GM13977 (cell line): ENCODE results near the gene UNC80.

Experiments
- DNase-seq: peaks from one replicate; pipeline ENCODE4 v3.0.0; 2012; ENCODE audit warnings: low spot score
- in situ Hi-C: fragments of 300-500 bp; cut with MboI; formaldehyde crosslinking; loops from one replicate; pipeline ENCODE4 v1.12.0; 2022; ENCODE audit warnings: low sequenced_read_pairs, low pct_unique_long_range_greater_than_20kb, mixed read lengths, inconsistent platforms; ENCODE audit not compliant: unreplicated experiment
- TF ChIP-seq, protein P1 (sequence below): IDR thresholded peaks from 2 replicates; pipeline ENCODE4 v1.5.1; 2012; ENCODE audit warnings: mild to moderate bottlenecking, control low read depth; ENCODE audit not compliant: insufficient read depth; ENCODE audit errors: extremely low read depth, missing control alignments

Gene UNC80

DNA sequence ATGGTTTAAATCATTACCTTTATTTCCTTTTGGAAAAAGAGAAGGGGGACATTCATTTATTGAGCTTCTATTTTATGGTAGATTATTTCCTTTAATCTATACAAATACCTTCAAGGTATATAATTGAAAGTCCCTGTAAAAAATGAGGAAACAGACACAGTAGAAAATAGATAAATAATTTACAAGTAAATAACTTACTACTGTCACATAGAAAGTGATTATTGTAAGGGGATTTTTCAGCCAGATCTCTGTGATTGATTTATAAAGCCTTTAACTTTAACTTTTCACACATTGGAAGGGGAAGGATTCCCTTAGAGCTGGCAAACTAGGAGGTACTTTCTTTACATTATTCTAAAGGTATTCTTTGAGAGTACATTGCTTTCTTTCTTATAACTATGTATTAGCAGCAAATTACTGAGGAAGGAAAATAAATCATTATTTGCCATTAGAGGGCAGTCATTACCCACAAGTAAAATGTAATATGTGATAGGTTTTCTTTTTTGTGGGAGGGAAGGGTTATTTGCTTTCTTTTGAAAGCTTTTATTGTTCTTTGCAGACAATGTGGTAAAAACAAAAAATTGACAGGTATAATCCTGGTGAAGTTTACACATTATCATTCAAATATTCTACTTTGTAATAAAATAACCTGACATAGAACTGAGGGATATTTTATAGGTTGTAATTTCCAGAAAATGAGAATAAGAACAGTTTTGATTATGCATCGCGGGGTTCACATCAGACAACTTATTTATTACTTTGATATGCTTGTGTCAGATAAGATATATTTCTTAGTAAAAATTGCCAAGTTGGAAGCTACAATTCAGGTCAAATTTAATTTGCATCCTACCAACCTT, 206.0 kb downstream of the UNC80 start:
- TF ChIP-seq, protein P1, sequence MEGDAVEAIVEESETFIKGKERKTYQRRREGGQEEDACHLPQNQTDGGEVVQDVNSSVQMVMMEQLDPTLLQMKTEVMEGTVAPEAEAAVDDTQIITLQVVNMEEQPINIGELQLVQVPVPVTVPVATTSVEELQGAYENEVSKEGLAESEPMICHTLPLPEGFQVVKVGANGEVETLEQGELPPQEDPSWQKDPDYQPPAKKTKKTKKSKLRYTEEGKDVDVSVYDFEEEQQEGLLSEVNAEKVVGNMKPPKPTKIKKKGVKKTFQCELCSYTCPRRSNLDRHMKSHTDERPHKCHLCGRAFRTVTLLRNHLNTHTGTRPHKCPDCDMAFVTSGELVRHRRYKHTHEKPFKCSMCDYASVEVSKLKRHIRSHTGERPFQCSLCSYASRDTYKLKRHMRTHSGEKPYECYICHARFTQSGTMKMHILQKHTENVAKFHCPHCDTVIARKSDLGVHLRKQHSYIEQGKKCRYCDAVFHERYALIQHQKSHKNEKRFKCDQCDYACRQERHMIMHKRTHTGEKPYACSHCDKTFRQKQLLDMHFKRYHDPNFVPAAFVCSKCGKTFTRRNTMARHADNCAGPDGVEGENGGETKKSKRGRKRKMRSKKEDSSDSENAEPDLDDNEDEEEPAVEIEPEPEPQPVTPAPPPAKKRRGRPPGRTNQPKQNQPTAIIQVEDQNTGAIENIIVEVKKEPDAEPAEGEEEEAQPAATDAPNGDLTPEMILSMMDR = peak; percentile 48
- in situ Hi-C loops = loop anchor here (10.0 kb wide), 1 partner anchor 217 kb away; no protein-coding TSS in a partner anchor
- peak; percentile 36 for DNase-seq

DNA sequence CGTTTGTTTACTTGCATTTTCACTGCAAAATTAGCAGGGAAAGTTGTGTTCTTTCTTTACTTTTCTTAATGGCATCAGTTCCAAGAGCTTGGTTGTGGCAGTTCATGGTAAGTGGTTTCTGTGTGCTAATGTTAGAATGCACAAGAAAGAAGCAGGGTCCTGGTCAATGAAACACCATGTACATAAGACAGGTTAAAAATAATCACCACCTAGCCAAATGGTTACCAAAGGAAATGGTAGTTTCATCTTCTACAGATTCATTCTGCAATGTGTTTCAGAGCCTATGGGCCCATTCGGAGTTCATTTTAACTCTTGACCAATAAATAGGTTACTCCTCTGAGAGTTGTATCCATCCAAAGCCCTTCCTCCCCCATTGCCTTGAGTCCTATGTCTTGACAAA, 212.7 kb downstream of the UNC80 start:
- no peak for DNase-seq
- in situ Hi-C loops = no loop called here
- TF ChIP-seq, protein P1 = no peak

DNA sequence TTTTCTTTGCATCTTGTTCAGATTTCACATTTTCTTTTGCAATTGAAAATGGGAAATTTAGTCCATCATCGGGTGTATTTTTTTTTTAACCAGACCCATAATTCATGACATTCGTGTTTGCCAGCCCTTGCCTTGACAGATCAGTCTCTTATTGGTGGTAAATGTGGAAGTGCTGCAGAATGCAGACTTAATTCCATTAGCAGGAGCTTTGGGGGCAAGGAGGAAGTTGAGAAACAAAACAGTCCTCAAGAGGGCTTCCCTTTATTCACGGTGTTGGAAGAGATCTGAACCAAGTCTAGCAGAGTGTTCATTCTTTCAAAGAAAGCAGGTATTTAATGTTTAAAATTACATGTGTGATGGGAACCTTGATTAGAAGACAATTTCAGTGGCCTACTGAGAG, 214.2 kb downstream of the UNC80 start:
- TF ChIP-seq, protein P1 = no peak
- in situ Hi-C loops = no loop called here
- no peak for DNase-seq

DNA sequence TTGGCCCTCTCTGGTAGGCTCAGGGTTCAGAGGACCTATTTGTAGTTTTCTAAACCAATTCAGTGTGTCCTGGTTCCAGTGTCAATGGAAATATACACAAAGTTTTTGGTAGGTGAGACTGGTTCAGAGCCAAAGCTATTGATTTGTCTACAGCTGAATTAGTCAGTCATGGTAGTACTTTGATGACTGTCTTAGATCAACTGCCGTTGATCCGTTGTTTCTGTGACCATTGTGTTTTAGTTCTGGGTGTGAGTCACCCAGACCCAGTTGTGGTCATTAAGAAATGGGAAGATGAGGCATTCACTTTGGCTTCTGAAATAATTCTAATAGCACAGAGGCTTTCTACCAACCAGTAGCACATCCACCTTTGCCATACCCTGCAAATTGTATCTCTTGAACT, 214.8 kb downstream of the UNC80 start:
- DNase-seq = no peak
- TF ChIP-seq, protein P1 = no peak
- in situ Hi-C loops = no loop called here

DNA sequence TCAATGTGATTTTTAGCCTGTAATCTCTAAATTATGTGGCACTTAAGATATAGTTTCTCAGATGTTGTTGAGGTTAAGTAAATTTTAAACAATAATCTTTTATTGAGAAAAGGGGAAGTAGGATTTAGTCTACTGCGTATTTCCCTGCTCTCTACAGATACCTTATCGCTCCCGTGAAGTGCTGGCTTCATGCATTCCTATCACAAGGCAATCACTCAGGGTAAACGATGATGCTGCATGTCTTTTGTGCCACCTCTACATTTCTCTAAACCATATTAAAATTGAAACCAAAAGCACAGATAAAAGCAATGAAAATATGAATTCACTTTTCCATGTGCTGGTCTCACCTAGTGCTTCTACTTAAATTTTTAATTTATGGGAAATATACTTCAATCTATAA, 216.4 kb downstream of the UNC80 start:
- no peak for DNase-seq
- in situ Hi-C loops = no loop called here
- TF ChIP-seq, protein P1 = no peak

DNA sequence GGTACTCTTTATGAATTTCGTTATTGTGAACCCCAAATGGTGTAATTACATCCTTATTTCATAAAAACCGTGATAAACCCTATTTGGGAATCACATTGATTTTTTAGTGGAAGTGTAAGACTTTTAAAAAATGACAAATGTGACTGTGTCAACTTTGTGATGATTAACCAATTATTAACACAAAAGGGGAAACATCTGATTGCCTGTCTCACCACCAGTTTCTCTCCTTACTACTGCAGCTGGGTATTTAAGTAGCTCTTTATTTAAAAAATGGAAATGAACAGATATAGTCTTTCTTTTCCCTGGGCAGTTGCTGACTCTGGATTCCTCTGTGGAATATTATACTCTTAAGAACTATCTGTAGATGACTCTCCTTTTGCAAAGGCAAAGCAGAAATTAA, 219.2 kb downstream of the UNC80 start:
- in situ Hi-C loops = no loop called here
- DNase-seq = no peak
- TF ChIP-seq, protein P1 = no peak
